Activated T-cell treated with anti-CD3 and anti-CD28 coated beads for 48 hours (primary cell): ENCODE data around the gene INTS2.
A peak's percentile ranks its signal among the peaks of the same experiment; 100 is the strongest.
"Not testable (repeated sequence)": the region's sequence is repeated elsewhere in the genome, so short reads cannot be mapped to it uniquely, and the experiment has no call there.

ENCODE experiments used
- DNase-seq: peaks from one replicate; pipeline ENCODE4 v3.0.0-alpha.2; 2020; ENCODE audit warnings: low read depth

INTS2 gene

DNA sequence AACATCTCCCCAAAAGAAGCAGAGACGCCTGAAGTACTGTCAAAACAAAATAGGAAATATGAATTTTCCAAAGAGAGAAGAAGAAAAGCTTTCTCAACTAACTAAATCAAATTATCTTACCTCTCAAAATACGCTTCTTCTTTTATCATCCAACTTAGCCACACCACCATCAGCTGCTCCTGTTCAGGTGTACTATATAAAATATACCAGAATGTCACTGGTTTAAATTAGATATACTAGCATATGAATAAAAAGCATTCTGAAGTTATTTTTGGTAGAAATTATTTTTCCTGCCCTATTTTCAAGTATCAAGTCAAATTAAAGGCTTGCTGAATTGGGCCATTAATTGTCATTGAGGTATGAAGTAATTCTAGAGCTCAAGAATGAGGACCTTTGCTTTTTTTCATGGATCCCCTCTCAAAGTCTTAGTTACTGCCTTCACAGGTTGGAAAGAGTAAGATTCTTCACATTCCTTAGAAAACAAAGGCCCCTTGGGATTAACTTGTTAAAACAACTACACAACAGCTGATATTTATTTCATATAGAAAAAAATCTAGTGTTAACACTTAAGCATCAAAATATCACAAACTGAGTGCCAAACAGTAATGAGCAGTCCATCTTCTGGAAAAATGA lies 30.1 kb downstream of the INTS2 start:
- DNase-seq: no peak

GRCh38 chr17:61895391-61895790 lies 32.4 kb downstream of the INTS2 start:
- no peak for DNase-seq

DNA sequence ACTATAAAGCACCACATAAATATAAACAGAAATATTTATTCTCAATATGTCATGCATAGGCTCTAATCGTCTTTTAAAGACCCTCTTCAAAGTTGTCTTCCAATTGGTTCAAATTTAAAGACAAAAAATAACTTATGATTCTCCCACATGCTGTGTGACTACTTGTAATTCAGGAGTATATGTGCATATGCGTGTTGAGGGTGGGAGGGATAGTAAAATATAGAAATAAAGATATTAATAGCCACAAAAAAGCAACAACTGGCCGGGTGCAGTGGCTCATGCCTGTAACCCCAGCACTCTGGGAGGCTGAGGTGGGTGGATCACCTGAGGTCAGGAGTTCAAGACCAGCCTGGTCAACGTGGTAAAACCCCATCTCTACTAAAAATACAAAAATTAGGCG lies 33.5 kb downstream of the INTS2 start:
- DNase-seq: not testable (repeated sequence)

- DNase-seq: not testable (repeated sequence)
Measured at GRCh38 chr17:61887733-61888132, 40.0 kb downstream of the INTS2 start.

DNA sequence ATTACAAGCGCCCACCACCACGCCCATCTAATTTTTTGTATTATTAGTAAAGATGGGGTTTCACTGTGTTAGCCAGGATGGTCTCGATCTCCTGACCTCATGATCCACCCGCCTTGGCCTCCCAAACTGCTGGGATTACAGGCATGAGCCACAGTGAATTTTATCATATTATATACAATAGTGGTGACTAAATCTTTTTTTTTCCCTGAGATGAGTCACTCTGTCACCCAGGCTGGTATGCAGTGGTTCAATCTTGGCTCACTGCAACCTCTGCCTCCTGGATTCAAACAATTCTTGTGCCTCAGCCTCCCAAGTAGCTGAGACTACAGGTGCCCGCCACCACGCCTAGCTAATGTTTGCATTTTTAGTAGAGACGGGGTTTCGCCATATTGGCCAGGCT lies 41.9 kb downstream of the INTS2 start:
- not testable (repeated sequence) for DNase-seq

- no peak for DNase-seq
Measured at GRCh38 chr17:61884864-61885263, 42.9 kb downstream of the INTS2 start.

DNA sequence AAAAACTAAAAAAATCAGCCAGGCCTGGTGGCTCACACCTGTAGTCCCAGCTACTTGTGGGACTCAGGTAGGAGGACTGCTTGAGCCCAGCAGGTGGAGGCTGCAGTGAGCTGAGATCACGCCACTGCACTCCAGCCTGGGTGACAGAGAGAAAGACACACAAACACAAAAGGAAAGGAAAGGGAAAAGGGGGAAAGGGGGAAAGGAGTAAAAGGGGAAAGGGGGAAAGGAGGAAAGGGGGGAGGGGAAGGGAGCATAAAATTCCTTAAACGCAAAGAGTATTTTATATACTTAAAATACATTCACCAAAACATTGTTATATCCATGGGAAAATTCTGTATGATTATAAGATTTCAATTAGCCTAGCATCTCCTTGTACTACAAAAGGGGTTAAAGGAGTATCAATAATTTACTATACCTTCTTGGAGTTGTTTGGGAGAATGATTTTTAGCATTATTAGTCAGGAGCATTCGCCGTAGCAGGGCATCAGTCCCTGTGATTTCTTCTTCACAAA lies 47.1 kb downstream of the INTS2 start:
- no peak for DNase-seq

GRCh38 chr17:61878984-61879612 lies 48.7 kb downstream of the INTS2 start:
- DNase-seq: no peak

DNA sequence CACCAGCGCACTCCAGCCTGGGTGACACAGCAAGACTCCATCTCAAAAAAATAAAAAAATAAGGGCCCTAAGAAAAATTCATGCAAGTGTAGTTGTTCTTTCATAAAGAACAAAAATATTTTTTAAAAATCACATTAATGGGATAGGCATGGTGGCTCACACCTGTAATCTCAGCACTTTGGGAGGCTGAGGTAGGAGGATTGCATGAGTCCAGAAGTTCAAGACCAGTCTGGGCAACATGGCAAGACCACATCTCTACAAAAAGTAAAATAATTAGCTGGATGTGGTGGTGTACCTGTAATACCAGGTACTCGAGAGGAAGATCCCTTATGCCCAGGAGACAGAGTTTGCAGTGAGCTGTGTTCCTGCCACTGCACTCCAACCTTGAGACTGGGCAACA lies 49.3 kb downstream of the INTS2 start:
- no peak for DNase-seq

- DNase-seq: no peak
Measured at GRCh38 chr17:61877837-61878236, 49.9 kb downstream of the INTS2 start.

- DNase-seq: no peak
Measured at GRCh38 chr17:61875804-61876203, 52.0 kb downstream of the INTS2 start.

- no peak for DNase-seq
Measured at GRCh38 chr17:61875285-61875684, 52.5 kb downstream of the INTS2 start.

- no peak for DNase-seq
Measured at GRCh38 chr17:61874075-61874474, 53.7 kb downstream of the INTS2 start.

GRCh38 chr17:61872099-61872498 lies 55.7 kb downstream of the INTS2 start:
- no peak for DNase-seq

DNA sequence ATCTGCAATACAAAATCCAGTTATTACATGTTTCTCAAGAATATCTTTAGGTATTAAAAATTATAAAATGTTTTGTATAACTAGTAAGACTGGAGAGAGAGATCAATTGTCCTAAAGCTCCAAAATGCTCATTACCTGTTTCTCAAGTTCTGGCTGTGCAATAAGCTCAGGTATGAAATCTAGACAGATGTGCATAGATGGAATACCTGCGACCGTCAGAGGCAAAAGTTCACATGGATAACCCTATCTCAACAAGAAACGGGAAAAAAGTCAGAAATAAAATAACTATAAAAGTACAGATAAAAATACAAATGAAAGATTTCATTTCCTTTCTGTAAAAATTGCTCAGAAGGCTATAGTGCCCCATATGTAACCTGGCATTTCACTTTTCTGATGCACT lies 58.6 kb downstream of the INTS2 start:
- no peak for DNase-seq

DNA sequence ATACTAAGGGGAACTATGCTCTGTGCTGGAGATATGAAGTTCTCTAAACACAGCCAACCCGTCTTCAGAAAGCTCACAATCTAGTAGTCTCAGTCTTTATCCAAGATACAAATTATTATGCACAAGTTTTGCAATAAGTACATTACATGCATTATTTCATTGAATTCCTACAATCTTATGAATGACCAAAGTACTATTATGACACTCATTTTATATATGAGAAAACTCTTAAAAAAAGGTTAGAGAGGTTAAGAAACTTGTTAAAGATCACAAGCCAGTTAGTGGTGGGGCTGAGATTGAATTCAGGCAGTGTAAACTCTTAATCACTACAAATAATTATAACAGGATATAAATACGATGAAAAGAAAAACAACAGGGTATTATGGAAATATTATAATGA lies 59.7 kb downstream of the INTS2 start:
- no peak for DNase-seq

DNA sequence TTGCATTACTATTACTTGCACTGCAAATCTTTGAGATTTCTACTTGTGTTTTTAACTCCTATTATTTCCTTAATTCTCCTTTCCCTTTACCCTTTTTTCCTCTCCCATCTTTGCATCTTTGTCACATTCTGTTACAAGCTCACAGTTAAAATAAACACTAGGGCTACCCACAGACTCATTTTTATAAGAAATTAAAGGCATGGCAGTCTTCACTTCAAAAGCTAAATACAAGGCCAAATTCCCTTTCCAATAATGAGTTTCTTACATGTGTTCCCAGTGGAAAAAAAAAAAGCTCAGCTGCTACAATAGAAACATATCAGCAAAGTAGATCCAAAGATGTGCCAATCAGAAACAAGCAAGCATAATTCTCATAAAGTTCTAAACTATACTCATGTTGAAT lies 60.7 kb downstream of the INTS2 start:
- DNase-seq: no peak

DNA sequence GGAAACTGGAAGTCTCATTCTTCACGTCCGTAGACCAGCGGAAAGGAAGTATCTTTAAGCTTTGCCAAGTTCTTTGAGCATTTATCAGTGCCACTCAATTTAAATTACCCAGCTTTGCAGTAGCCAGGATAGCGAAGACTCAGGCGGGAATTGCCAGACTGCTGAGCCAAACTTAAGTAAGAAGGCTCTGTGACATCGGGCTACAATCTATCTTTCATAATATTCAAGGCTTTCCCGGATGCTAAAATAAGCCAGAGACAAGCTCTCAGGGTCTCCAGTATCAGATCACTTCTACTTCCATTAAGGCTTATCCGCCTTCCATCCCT lies 64.0 kb downstream of the INTS2 start:
- DNase-seq: no peak

GRCh38 chr17:61862975-61863800 lies 64.6 kb downstream of the INTS2 start, which contains the start of gene BRIP1:
Gene BRIP1, minus strand, starts transcription at chr17:61863528. Its CDS starts 1,989 bp downstream, at chr17:61861539.
- peak; percentile 86 for DNase-seq

DNA sequence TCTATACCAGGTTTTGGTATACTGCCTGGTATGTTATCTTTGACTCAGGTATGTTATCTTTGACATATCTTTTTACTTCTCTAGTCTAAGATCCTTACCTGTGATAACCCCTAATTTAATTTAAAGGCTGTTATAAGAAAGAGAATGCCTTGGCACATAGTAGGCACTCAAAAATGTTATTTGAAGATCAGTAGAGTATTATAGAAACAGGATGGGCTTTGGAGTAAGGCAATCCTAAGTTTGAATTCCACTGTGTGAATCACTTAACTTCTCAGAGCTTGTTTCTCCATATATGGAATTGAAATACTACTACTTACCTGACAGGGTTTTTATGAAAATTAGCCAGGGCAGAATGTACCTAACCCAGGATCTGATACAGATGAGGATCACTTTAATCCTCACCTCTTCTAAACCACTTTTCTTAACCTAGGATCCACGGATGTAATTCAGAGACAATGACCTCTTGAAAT lies 65.6 kb downstream of the INTS2 start:
- no peak for DNase-seq

DNA sequence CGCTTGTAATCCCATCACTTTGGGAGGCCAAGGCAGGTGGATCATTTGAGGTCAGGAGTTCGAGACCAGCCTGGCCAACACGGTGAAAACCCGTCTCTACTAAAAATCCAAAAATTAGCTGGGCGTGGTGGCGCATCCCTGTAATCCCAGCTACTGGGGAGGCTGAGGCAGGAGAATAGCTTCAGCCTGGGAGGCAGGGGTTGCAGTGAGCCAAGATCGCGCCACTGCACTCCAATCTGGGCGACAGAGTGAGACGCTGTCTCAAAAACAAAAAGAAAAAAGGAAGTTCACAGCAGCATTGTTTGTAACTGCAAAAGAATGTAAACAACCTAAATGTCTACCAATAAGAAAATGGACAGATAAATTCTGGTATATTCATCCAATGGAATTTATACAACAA lies 67.4 kb downstream of the INTS2 start:
- DNase-seq: not testable (repeated sequence)

DNA sequence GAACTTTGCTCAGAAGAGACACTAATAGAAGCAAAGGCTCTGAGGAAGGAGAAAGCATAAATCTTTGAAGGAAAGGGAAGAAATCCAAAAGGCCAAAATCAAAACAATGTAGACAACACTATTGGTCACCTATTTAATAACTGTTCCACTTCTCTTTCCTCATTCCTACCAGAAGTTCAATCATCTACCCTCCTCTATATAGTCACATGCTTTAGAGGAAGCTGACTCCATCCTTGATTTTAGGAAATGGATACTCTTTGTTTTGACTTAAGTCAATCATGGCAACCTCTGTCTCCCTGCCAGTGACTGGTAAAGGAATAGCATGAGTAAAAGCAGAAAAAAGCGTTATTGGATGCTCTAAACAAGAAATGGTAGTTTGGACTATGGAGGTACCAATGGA lies 71.7 kb downstream of the INTS2 start:
- DNase-seq: no peak

DNA sequence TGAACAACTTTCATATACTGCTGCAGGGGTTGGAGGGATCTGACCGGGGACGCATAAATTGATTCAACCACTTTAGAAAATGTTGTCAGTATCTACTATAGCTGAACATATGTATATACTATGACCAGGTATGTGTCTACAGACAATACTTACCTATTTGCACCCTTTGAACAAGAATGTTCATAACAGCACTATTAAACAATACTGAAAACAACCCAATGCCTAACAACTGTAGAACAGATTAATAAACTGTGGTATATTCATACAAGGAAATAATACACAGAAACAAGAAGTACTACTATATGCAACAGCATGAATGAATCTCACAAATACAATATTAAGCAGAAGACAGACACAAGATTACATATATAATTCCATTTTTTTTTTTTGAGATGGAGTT lies 74.9 kb downstream of the INTS2 start:
- no peak for DNase-seq
